Transverse colon (tissue), 4 donors: ENCODE measurements around the gene PLCH1.

Source experiments
- CTCF ChIP-seq, 5 experiments: fragments of 200-600 bp in 3 of 5; fragments of 450-650 bp in 2 of 5; sonication (generic) in 3 of 5; IDR thresholded peaks; 1 replicate in 2 of 5; 2 replicates in 3 of 5; pipeline ENCODE4 v1.5.1; 2016 to 2017; ENCODE audit warnings: antibody characterized with exemption in 5 of 5, inconsistent platforms in 3 of 5, mild to moderate bottlenecking in 2 of 5, moderate library complexity in 1 of 5
- POLR2AphosphoS5 ChIP-seq, 3 donors: sonication (generic); formaldehyde crosslinking; IDR thresholded peaks; one replicate each; pipeline ENCODE4 v1.6.1; 2016; ENCODE audit warnings: antibody characterized with exemption in 3 of 3

- no peak for TF ChIP-seq POLR2AphosphoS5 (IDR thresholded peaks at IDR 0.05)
- TF ChIP-seq CTCF (IDR thresholded peaks at IDR 0.05): no peak
Observed at GRCh38 chr3:155739154-155739553, 5.7 kb downstream of the PLCH1 start.
